Chondrocyte (in vitro differentiated cells): ENCODE results near the gene LIMA1. TPM values are rescaled to one million over a fixed set of nuclear protein-coding genes. Genes with fewer than 3 reads are reported as not detected.
"Not testable (repeated sequence)": the region's sequence is repeated elsewhere in the genome, so short reads cannot be mapped to it uniquely, and the experiment has no call there.

Experiments used
- DNase-seq: peaks from one replicate; pipeline ENCODE4 v3.0.0; 2021; ENCODE audit warnings: mixed read lengths, low spot score
- H3K27ac Mint-ChIP-seq: one replicate; pipeline ENCODE4 v1.8.0; 2021; ENCODE audit warnings: mild to moderate bottlenecking, moderate library complexity, mixed read lengths; ENCODE audit not compliant: unreplicated experiment
- H3K27me3 Mint-ChIP-seq: 2 replicates; pipeline ENCODE4 v1.8.0; 2021; ENCODE audit warnings: low read depth, mixed read lengths
- H3K36me3 Mint-ChIP-seq: 2 replicates; pipeline ENCODE4 v1.8.0; 2021; ENCODE audit warnings: low read depth, mixed read lengths
- H3K4me1 Mint-ChIP-seq: 2 replicates; pipeline ENCODE4 v1.8.0; 2021; ENCODE audit warnings: low read depth, mild to moderate bottlenecking, mixed read lengths
- H3K4me3 Mint-ChIP-seq: one replicate; pipeline ENCODE4 v1.8.0; 2021; ENCODE audit warnings: mild to moderate bottlenecking, moderate library complexity, mixed read lengths; ENCODE audit not compliant: unreplicated experiment
- H3K9me3 Mint-ChIP-seq: 2 replicates; pipeline ENCODE4 v1.8.0; 2021; ENCODE audit warnings: low read depth, mixed read lengths
- CTCF ChIP-seq: fragments of 200-600 bp; sonication (generic); IDR thresholded peaks from 2 replicates; pipeline ENCODE4 v1.5.0; 2021; ENCODE audit warnings: antibody characterized with exemption, mild to moderate bottlenecking, moderate library complexity
- total RNA-seq: library from RNA; stranded (reverse); gene quantifications from 3 replicates; pipeline ENCODE4 v1.2.1, GENCODE V29; 2021

The LIMA1 gene
- total RNA-seq, 1 donor from 2014 or later: 120 TPM

GRCh38 chr12:50162230-50162629 is 121.1 kb downstream of the LIMA1 start:
- H3K4me1 Mint-ChIP-seq: peaks cover 46% of the 10 kb centered on the region
- TF ChIP-seq CTCF: no peak
- no peak for DNase-seq
- peaks cover 2% of the 10 kb centered on the region for H3K36me3 Mint-ChIP-seq
- H3K9me3 Mint-ChIP-seq: no peaks in the 10 kb centered on the region
- no peaks in the 10 kb centered on the region for H3K27me3 Mint-ChIP-seq
- H3K4me3 Mint-ChIP-seq: no peak overlapping the region
- H3K27ac Mint-ChIP-seq: peak overlapping the region; percentile 51

- Mint-ChIP-seq H3K36me3 (peaks cover 2% of the 10 kb centered on the region), H3K4me1 (peaks cover 46% of the 10 kb centered on the region), H3K9me3 (no peaks in the 10 kb centered on the region), H3K27ac (peak overlapping the region; percentile 6), H3K4me3 (no peak overlapping the region), H3K27me3 (no peaks in the 10 kb centered on the region)
- DNase-seq: no peak
- TF ChIP-seq CTCF: no peak
These were observed 122.7 kb downstream of the LIMA1 start for GRCh38 chr12:50160643-50161042.

GRCh38 chr12:50157259-50157658 is 126.1 kb downstream of the LIMA1 start:
- H3K9me3 Mint-ChIP-seq: no peaks in the 10 kb centered on the region
- DNase-seq: no peak
- H3K27ac Mint-ChIP-seq: peak overlapping the region; percentile 49
- no peaks in the 10 kb centered on the region for H3K27me3 Mint-ChIP-seq
- H3K4me3 Mint-ChIP-seq: no peak overlapping the region
- H3K36me3 Mint-ChIP-seq: peaks cover 2% of the 10 kb centered on the region
- peaks cover 27% of the 10 kb centered on the region for H3K4me1 Mint-ChIP-seq
- no peak for TF ChIP-seq CTCF

GRCh38 chr12:50156641-50157040 is 126.7 kb downstream of the LIMA1 start:
- Mint-ChIP-seq H3K9me3 (no peaks in the 10 kb centered on the region), H3K27me3 (no peaks in the 10 kb centered on the region), H3K27ac (peak overlapping the region; percentile 69)

GRCh38 chr12:50154947-50155346 is 128.4 kb downstream of the LIMA1 start:
- not testable (repeated sequence) for H3K4me3 Mint-ChIP-seq, DNase-seq, H3K27ac Mint-ChIP-seq, H3K9me3 Mint-ChIP-seq, H3K36me3 Mint-ChIP-seq, H3K27me3 Mint-ChIP-seq
- H3K4me1 Mint-ChIP-seq: peaks cover 26% of the 10 kb centered on the region

More at GRCh38 chr12:50156641-50157040, 126.7 kb downstream of the LIMA1 start:
- no peak for DNase-seq
- H3K4me3 Mint-ChIP-seq: no peak overlapping the region
- H3K4me1 Mint-ChIP-seq: peaks cover 27% of the 10 kb centered on the region
- H3K36me3 Mint-ChIP-seq: peaks cover 2% of the 10 kb centered on the region
- no peak for TF ChIP-seq CTCF

- no peak for DNase-seq
- Mint-ChIP-seq H3K4me1 (peaks cover 10% of the 10 kb centered on the region), H3K9me3 (no peaks in the 10 kb centered on the region), H3K27ac (peak overlapping the region; percentile 7), H3K36me3 (no peaks in the 10 kb centered on the region), H3K27me3 (no peaks in the 10 kb centered on the region), H3K4me3 (no peak overlapping the region)
- no peak for TF ChIP-seq CTCF
These were observed 132.2 kb downstream of the LIMA1 start for GRCh38 chr12:50151047-50151687.
